HepG2 (cell line): Measurements from ENCODE around the gene STX8. TPM values are rescaled to one million over a fixed set of nuclear protein-coding genes. Genes with fewer than 3 reads are reported as not detected.

ENCODE experiments used
- ATAC-seq: fragments of 200-7000 bp; cut with Tn5 transposase; 3 replicates; pipeline ENCODE4 v1.9.1; 2020; ENCODE audit warnings: mild to moderate bottlenecking, moderate library complexity
- BruUV-seq: library from RNA; stranded (reverse); fragments of 400-500 nt; replicated peaks from 2 replicates; lab custom pipeline; 2021; lab: Mats Ljungman, UMichigan
- CTCF ChIA-PET: fragments of 300-600 bp; formaldehyde crosslinking; extraction: SDS; loops from one replicate; lab custom pipeline; 2021; ENCODE audit warnings: low total read pairs, inconsistent platforms, low intra/inter-chr PET ratio; lab: Yijun Ruan, JAX
- POLR2A ChIA-PET: fragments of 350-600 bp; sonication (Branson Sonifier 250); formaldehyde crosslinking; loops from one replicate; lab custom pipeline; 2020; ENCODE audit warnings: antibody characterized with exemption, inconsistent platforms; lab: Yijun Ruan, JAX
- DNase-seq: peaks from one replicate; pipeline ENCODE4 v3.0.0-alpha.2; 2015; ENCODE audit warnings: low spot score
- FAIRE-seq: peaks from 3 replicates; lab custom pipeline; 2011; peaks lifted over from hg19 to GRCh38; lab: Jason Lieb, UNC
- H2AFZ ChIP-seq: one replicate; pipeline ENCODE4 v1.6.1; 2011; ENCODE audit warnings: low read length, inconsistent platforms
- H3K27ac ChIP-seq: fragments of 300-600 bp; 3 replicates; pipeline ENCODE4 v1.8.0; 2011; ENCODE audit warnings: mixed run types, mild to moderate bottlenecking, mixed read lengths, low read length, inconsistent platforms; ENCODE audit not compliant: insufficient read depth; ENCODE audit errors: extremely low read length
- H3K27me3 ChIP-seq, 2 experiments: fragments of 200-600 bp in 1 of 2; 2 replicates in 1 of 2; 3 replicates in 1 of 2; pipeline versions ENCODE4 v1.6.0 to v1.8.0; 2011; ENCODE audit warnings: low read length in 2 of 2, mild to moderate bottlenecking in 2 of 2, moderate library complexity in 2 of 2, inconsistent platforms in 1 of 2; ENCODE audit not compliant: insufficient read depth in 2 of 2, control insufficient read depth in 1 of 2
- H3K36me3 ChIP-seq, 2 experiments: fragments of 200-600 bp in 1 of 2; replicated peaks in 1 of 2; 2 replicates in 1 of 2; 3 replicates in 1 of 2; pipeline versions ENCODE4 v1.5.1 to v1.8.0; 2011; ENCODE audit warnings: low read length in 2 of 2, inconsistent platforms in 1 of 2; ENCODE audit not compliant: insufficient read depth in 2 of 2, control insufficient read depth in 1 of 2
- H3K4me1 ChIP-seq: 2 replicates; pipeline ENCODE4 v1.5.1; 2012; ENCODE audit warnings: low read length, inconsistent platforms; ENCODE audit not compliant: insufficient read depth
- H3K4me2 ChIP-seq: 2 replicates; pipeline ENCODE4 v1.6.0; 2011; ENCODE audit warnings: low read depth, low read length, inconsistent platforms
- H3K4me3 ChIP-seq, 3 experiments: fragments of 200-600 bp in 1 of 3; sonication (generic), shearing (Covaris generic) in 1 of 3; replicated peaks in 1 of 3; 2 replicates each; pipeline ENCODE4 v1.5.1; 2011 to 2016; ENCODE audit warnings: low read length in 3 of 3, inconsistent platforms in 2 of 3, low read depth in 2 of 3, mild to moderate bottlenecking in 2 of 3, control low read depth in 1 of 3, mixed read lengths in 1 of 3; ENCODE audit not compliant: insufficient read depth in 1 of 3
- H3K79me2 ChIP-seq: one replicate; pipeline ENCODE4 v1.6.1; 2011; ENCODE audit warnings: low read length, inconsistent platforms; ENCODE audit not compliant: insufficient read depth
- H3K9ac ChIP-seq: 2 replicates; pipeline ENCODE4 v1.6.0; 2011; ENCODE audit warnings: mild to moderate bottlenecking, low read depth, low read length, inconsistent platforms; ENCODE audit not compliant: insufficient read depth
- H3K9me3 ChIP-seq: 2 replicates; pipeline ENCODE4 v1.5.1; 2012; ENCODE audit warnings: mild to moderate bottlenecking, low read length
- H4K20me1 ChIP-seq: 2 replicates; pipeline ENCODE4 v1.6.0; 2011; ENCODE audit warnings: inconsistent platforms, mild to moderate bottlenecking, low read length, moderate library complexity; ENCODE audit not compliant: insufficient read depth
- ARID2 ChIP-seq: sonication (generic); formaldehyde crosslinking; IDR thresholded peaks from 2 replicates; pipeline ENCODE4 v1.8.1; 2022; ENCODE audit warnings: mild to moderate bottlenecking, missing genetic modification reagents, borderline replicate concordance
- ARID4A ChIP-seq: sonication (generic); formaldehyde crosslinking; IDR thresholded peaks from 2 replicates; pipeline ENCODE4 v1.5.0; 2020; ENCODE audit warnings: mild to moderate bottlenecking, missing genetic modification reagents, borderline replicate concordance
- FIP1L1 ChIP-seq: fragments of 200-400 bp; formaldehyde crosslinking; IDR thresholded peaks from 2 replicates; pipeline ENCODE4 v1.6.1; 2018; ENCODE audit warnings: low read depth, mild to moderate bottlenecking, low read length, moderate library complexity, borderline replicate concordance; ENCODE audit not compliant: insufficient read depth
- HIVEP1 ChIP-seq: sonication (generic); formaldehyde crosslinking; IDR thresholded peaks from 2 replicates; pipeline ENCODE4 v1.4.0; 2020; ENCODE audit warnings: mild to moderate bottlenecking, missing genetic modification reagents
- HNF4G ChIP-seq, 2 experiments: sonication (generic) in 1 of 2; formaldehyde crosslinking in 1 of 2; IDR thresholded peaks; 2 replicates each; pipeline versions ENCODE4 v1.4.0 to v1.6.1; 2011 to 2020; ENCODE audit warnings: borderline replicate concordance in 2 of 2, low read depth in 2 of 2, mild to moderate bottlenecking in 2 of 2, low read length in 1 of 2, missing genetic modification reagents in 1 of 2, moderate library complexity in 1 of 2
- KDM2A ChIP-seq: sonication (generic); formaldehyde crosslinking; IDR thresholded peaks from 2 replicates; pipeline ENCODE4 v1.4.0; 2020; ENCODE audit warnings: low read depth, missing genetic modification reagents, borderline replicate concordance
- SALL2 ChIP-seq: sonication (generic); formaldehyde crosslinking; IDR thresholded peaks from 2 replicates; pipeline ENCODE4 v1.8.1; 2023; ENCODE audit warnings: mild to moderate bottlenecking, missing genetic modification reagents, inconsistent platforms
- ZBTB1 ChIP-seq: sonication (generic); formaldehyde crosslinking; IDR thresholded peaks from 2 replicates; pipeline ENCODE4 v1.4.0; 2020; ENCODE audit warnings: missing genetic modification reagents, borderline replicate concordance
- ZFP82 ChIP-seq: sonication (generic); formaldehyde crosslinking; IDR thresholded peaks from 2 replicates; pipeline ENCODE4 v1.5.1; 2020; ENCODE audit warnings: mild to moderate bottlenecking, missing genetic modification reagents, borderline replicate concordance
- ZNF354B ChIP-seq: sonication (generic); formaldehyde crosslinking; IDR thresholded peaks from 2 replicates; pipeline ENCODE4 v1.8.0; 2022; ENCODE audit warnings: mild to moderate bottlenecking, missing genetic modification reagents
- ZNF670 ChIP-seq: sonication (generic); formaldehyde crosslinking; IDR thresholded peaks from 2 replicates; pipeline ENCODE4 v1.8.0; 2022; ENCODE audit warnings: mild to moderate bottlenecking, missing genetic modification reagents, borderline replicate concordance
- WGBS: methylation state at CpG from one replicate; pipeline ENCODE4 v1.1.6; 2017; ENCODE audit warnings: low lambda C conversion rate; 5-methylcytosine and 5-hydroxymethylcytosine counted together
- in situ Hi-C: cut with HindIII; loops from 2 replicates; pipeline ENCODE4 v1.10.0; 2017; ENCODE audit warnings: low pct_unique_long_range_greater_than_20kb; ENCODE audit not compliant: extremely low pct_ligation_motif_present
- intact Hi-C: fragments of 100-400 bp; cut with micrococcal nuclease; formaldehyde crosslinking; loops from one replicate; pipeline ENCODE4 v1.10.0; 2022; ENCODE audit not compliant: unreplicated experiment
- polyA plus RNA-seq, 8 experiments: library from polyadenylated mRNA; depleted of rRNA in 3 of 8; stranded (reverse) in 7 of 8; unstranded in 1 of 8; fragments of >200 nt; fragmentation: Illumina TruSeq in 4 of 8; extraction: Trizol in 4 of 8; gene quantifications; 2 replicates each; pipeline versions ENCODE4 v1.2.1 to v1.2.3, GENCODE V29; 2011 to 2016; ENCODE audit warnings: low read depth in 4 of 8, missing spikeins in 1 of 8, mixed read lengths in 1 of 8; ENCODE audit not compliant: insufficient read depth in 1 of 8
- total RNA-seq, 5 experiments: library from RNA; depleted of rRNA; stranded (reverse); fragments of >200 nt; fragmentation: Illumina TruSeq; extraction: Trizol; gene quantifications; 2 replicates each; pipeline ENCODE4 v1.2.3, GENCODE V29; 2016; ENCODE audit warnings: low read depth in 1 of 5

Gene STX8
- total and polyA plus RNA-seq, 2 of the 13 experiments (the other 11 are each of a cell fraction or from before 2014, with no cell fraction given), result 36.4 to 53.6 TPM

- H3K4me1 ChIP-seq, result no peaks in the 10 kb centered on the region
- POLR2A ChIA-PET, result no interaction called here
Measured at GRCh38 chr17:9226130-9226793, 349.4 kb downstream of the STX8 start.

GRCh38 chr17:9225305-9226101 is 350.1 kb downstream of the STX8 start:
- Histone ChIP-seq H3K9me3 (no peaks in the 10 kb centered on the region), H3K79me2 (no peaks in the 10 kb centered on the region), H3K27me3 (peaks cover 8 to 59% of the 10 kb centered on the region in 2 experiments; a peak in 4 of 5 replicates), H2AFZ (no peak overlapping the region), H3K27ac (no peak overlapping the region), H3K4me3 (no peak overlapping the region), H3K4me2 (no peak overlapping the region), H3K36me3 (no peaks in the 10 kb centered on the region), H3K9ac (no peak overlapping the region), H3K4me1 (no peaks in the 10 kb centered on the region), H4K20me1 (no peaks in the 10 kb centered on the region)
- WGBS, result 61% methylated on average over 5 of the region's 32 CpGs
- ATAC-seq (peak; percentile 64), FAIRE-seq (no peak), DNase-seq (no peak)
- in situ Hi-C loops (no loop called here), intact Hi-C loops (no loop called here)
- ChIA-PET CTCF (no interaction called here), POLR2A (no interaction called here)
- no TSS peak for BruUV-seq
- TF ChIP-seq HNF4G (IDR thresholded peaks at IDR 0.05; ENCODE audit: borderline replicate concordance, low read depth, low read length), result no peak
- no peak for TF ChIP-seq HNF4G (CRISPR knock-in tag; IDR thresholded peaks at IDR 0.05; ENCODE audit: borderline replicate concordance, low read depth)
- TF ChIP-seq ZBTB1 (CRISPR knock-in tag), result no peak
- TF ChIP-seq ZFP82 (CRISPR knock-in tag), result no peak
- no peak for TF ChIP-seq ZNF354B (CRISPR knock-in tag)
- TF ChIP-seq ZNF670 (CRISPR knock-in tag), result no peak
- TF ChIP-seq ARID4A (CRISPR knock-in tag), result no peak
- no peak for TF ChIP-seq FIP1L1
- no peak for TF ChIP-seq ARID2 (CRISPR knock-in tag)
- TF ChIP-seq HIVEP1 (CRISPR knock-in tag), result no peak

More at GRCh38 chr17:9226130-9226793, 349.4 kb downstream of the STX8 start:
- CTCF ChIA-PET, result no interaction called here
- FAIRE-seq (no peak), DNase-seq (no peak), ATAC-seq (no peak)
- H3K27me3 ChIP-seq, result peaks cover 8 to 64% of the 10 kb centered on the region in 2 experiments; a peak in 4 of 5 replicates
- no peak overlapping the region for H3K9ac ChIP-seq
- H2AFZ ChIP-seq, result no peak overlapping the region
- H3K27ac ChIP-seq, result no peak overlapping the region
- BruUV-seq, result no TSS peak
- no peaks in the 10 kb centered on the region for H3K9me3 ChIP-seq
- H3K4me2 ChIP-seq, result no peak overlapping the region
- no peaks in the 10 kb centered on the region for H4K20me1 ChIP-seq
- H3K36me3 ChIP-seq, result no peaks in the 10 kb centered on the region
- WGBS, result 84% methylated on average over 14 of the region's 34 CpGs
- no peaks in the 10 kb centered on the region for H3K79me2 ChIP-seq
- intact Hi-C loops, result no loop called here
- no peak for TF ChIP-seq SALL2 (CRISPR knock-in tag)
- no peak for TF ChIP-seq KDM2A (CRISPR knock-in tag)
- no peak overlapping the region for H3K4me3 ChIP-seq
- in situ Hi-C loops, result no loop called here
